D721Med (cell line): Measurements from ENCODE around the gene PHLPP1.

Source experiments
- DNase-seq: peaks from one replicate; pipeline ENCODE4 v3.0.0; 2011; ENCODE audit warnings: low spot score; ENCODE audit not compliant: insufficient read length
- FAIRE-seq: peaks from 2 replicates; lab custom pipeline; 2011; peaks lifted over from hg19 to GRCh38; lab: Jason Lieb, UNC
- TF ChIP-seq, protein P1 (sequence below): IDR thresholded peaks from 2 replicates; pipeline ENCODE4 v1.5.1; 2012; ENCODE audit warnings: mild to moderate bottlenecking, control low read depth; ENCODE audit not compliant: insufficient read depth; ENCODE audit errors: missing control alignments

Gene PHLPP1

DNA sequence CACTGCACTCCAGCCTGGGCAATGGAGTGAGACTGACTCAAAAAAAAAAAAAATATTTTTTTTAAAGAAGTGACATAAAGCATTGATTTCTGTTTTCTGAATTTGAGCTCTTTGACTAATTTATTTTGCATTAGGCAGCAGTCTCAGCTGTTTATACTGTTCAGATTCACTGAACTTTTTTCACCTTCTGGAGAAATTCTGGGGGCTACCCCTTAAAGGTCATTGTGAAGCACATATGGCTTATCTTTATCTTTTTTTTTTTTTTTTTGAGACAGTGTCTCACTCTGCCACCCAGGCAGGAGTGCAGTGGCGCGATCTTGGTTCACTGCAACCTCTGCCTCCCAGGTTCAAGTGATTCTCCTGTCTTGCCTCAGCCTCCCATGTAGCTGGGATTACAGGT is 12.9 kb downstream of the PHLPP1 start:
- DNase-seq = no peak
- peak; percentile 63 for FAIRE-seq
- TF ChIP-seq, protein P1, sequence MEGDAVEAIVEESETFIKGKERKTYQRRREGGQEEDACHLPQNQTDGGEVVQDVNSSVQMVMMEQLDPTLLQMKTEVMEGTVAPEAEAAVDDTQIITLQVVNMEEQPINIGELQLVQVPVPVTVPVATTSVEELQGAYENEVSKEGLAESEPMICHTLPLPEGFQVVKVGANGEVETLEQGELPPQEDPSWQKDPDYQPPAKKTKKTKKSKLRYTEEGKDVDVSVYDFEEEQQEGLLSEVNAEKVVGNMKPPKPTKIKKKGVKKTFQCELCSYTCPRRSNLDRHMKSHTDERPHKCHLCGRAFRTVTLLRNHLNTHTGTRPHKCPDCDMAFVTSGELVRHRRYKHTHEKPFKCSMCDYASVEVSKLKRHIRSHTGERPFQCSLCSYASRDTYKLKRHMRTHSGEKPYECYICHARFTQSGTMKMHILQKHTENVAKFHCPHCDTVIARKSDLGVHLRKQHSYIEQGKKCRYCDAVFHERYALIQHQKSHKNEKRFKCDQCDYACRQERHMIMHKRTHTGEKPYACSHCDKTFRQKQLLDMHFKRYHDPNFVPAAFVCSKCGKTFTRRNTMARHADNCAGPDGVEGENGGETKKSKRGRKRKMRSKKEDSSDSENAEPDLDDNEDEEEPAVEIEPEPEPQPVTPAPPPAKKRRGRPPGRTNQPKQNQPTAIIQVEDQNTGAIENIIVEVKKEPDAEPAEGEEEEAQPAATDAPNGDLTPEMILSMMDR = no peak

- TF ChIP-seq, protein P1 = no peak
- FAIRE-seq (peak; percentile 98), DNase-seq (no peak)
Measured at GRCh38 chr18:62729487-62730386, 14.4 kb downstream of the PHLPP1 start.

DNA sequence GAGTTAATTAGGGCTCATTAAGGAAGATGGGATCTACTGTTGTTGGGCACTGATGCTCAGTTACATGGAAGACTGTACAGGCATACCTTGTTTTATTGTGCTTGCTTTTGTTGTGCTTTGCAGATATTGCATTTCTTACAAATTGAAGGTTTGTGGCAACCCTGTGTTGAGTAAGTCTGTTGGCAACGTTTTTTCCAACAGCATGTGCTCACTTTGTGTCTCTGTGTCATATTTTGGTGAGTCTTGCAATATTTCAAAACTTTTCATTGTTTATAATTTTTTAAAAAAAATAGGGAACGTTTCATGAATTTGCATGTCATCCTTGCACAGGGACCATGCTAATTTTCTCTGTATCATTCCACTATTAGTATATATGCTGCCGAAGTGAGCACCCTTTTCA is 15.6 kb downstream of the PHLPP1 start:
- FAIRE-seq (no peak), DNase-seq (no peak)
- TF ChIP-seq, protein P1 = no peak

GRCh38 chr18:62732617-62733016 is 17.3 kb downstream of the PHLPP1 start:
- DNase-seq (no peak), FAIRE-seq (no peak)
- TF ChIP-seq, protein P1 = no peak

- FAIRE-seq = no peak
- TF ChIP-seq, protein P1 = no peak
- DNase-seq = no peak
Measured at GRCh38 chr18:62734290-62734689, 18.9 kb downstream of the PHLPP1 start.

DNA sequence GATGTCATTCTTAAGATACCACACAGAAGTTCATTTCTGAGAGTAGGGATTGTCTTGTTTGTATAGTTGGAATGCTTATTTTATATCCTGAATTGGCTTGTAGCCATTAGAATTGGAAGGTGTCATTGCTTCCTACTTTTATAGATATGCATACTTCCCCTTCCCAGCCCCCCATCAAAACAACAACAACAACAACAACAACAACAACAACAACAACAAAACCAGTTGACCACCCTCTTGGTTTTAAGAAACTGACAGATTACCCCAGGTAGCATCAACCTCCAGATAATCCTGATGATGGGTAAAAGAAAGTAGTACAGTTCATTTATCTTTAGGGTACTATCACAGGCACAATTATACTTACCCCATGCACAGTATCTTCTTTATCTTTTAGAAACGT is 20.0 kb downstream of the PHLPP1 start:
- DNase-seq (no peak), FAIRE-seq (no peak)
- TF ChIP-seq, protein P1 = no peak

GRCh38 chr18:62736077-62736855 is 20.9 kb downstream of the PHLPP1 start:
- FAIRE-seq (no peak), DNase-seq (no peak)
- TF ChIP-seq, protein P1 = no peak
